Thoracic aorta (tissue), 2 donors: ENCODE results near the gene STAT5B. TPM values are rescaled to one million over a fixed set of nuclear protein-coding genes. Genes with fewer than 3 reads are reported as not detected.
A peak's percentile ranks its signal among the peaks of the same experiment; 100 is the strongest.
"Not testable (repeated sequence)": the region's sequence is repeated elsewhere in the genome, so short reads cannot be mapped to it uniquely, and the experiment has no call there.

Source experiments
- ATAC-seq: fragments of 150-250 bp; one replicate; pipeline ENCODE4 v1.8.0; 2017; ENCODE audit warnings: low read depth; ENCODE audit not compliant: insufficient number of reproducible peaks, low FRiP score
- DNase-seq: peaks from one replicate; pipeline ENCODE4 v3.0.0-alpha.2; 2020; ENCODE audit warnings: low spot score
- H3K27ac ChIP-seq, 2 donors: fragments of 200-600 bp; sonication (generic); 1 replicate in 1 of 2; 2 replicates in 1 of 2; pipeline ENCODE4 v1.5.1; 2016; ENCODE audit warnings: mild to moderate bottlenecking in 2 of 2, moderate library complexity in 2 of 2
- H3K27me3 ChIP-seq: fragments of 200-600 bp; sonication (generic); replicated peaks from 2 replicates; pipeline ENCODE4 v1.6.0; 2016; ENCODE audit warnings: mild to moderate bottlenecking; ENCODE audit not compliant: insufficient read depth
- H3K36me3 ChIP-seq: fragments of 200-600 bp; sonication (generic); one replicate; pipeline ENCODE4 v1.5.1; 2016
- H3K4me1 ChIP-seq, 2 donors: fragments of 200-600 bp; sonication (generic); 1 replicate in 1 of 2; 2 replicates in 1 of 2; pipeline versions ENCODE4 v1.5.1 to v1.6.0; 2016; ENCODE audit warnings: low read depth in 2 of 2, mild to moderate bottlenecking in 1 of 2; ENCODE audit not compliant: control insufficient read depth in 1 of 2
- H3K4me3 ChIP-seq: fragments of 200-600 bp; sonication (generic); 2 replicates; pipeline ENCODE4 v1.5.1; 2016; ENCODE audit warnings: mild to moderate bottlenecking
- H3K9me3 ChIP-seq: fragments of 200-600 bp; sonication (generic); 2 replicates; pipeline ENCODE4 v1.5.1; 2016
- total RNA-seq, 2 donors: library from RNA; depleted of rRNA; stranded (reverse); fragments of >200 nt; gene quantifications; one replicate each; pipeline versions ENCODE4 v1.1.0 to v1.2.3, GENCODE V29; 2016
- TF ChIP-seq, protein P1 (sequence below): fragments of 200-600 bp; sonication (generic); IDR thresholded peaks from one replicate; pipeline ENCODE4 v1.5.1; 2019; ENCODE audit warnings: antibody characterized with exemption

Gene STAT5B
- total RNA-seq, 2 donors from 2014 or later: 95.2 to 117 TPM

DNA sequence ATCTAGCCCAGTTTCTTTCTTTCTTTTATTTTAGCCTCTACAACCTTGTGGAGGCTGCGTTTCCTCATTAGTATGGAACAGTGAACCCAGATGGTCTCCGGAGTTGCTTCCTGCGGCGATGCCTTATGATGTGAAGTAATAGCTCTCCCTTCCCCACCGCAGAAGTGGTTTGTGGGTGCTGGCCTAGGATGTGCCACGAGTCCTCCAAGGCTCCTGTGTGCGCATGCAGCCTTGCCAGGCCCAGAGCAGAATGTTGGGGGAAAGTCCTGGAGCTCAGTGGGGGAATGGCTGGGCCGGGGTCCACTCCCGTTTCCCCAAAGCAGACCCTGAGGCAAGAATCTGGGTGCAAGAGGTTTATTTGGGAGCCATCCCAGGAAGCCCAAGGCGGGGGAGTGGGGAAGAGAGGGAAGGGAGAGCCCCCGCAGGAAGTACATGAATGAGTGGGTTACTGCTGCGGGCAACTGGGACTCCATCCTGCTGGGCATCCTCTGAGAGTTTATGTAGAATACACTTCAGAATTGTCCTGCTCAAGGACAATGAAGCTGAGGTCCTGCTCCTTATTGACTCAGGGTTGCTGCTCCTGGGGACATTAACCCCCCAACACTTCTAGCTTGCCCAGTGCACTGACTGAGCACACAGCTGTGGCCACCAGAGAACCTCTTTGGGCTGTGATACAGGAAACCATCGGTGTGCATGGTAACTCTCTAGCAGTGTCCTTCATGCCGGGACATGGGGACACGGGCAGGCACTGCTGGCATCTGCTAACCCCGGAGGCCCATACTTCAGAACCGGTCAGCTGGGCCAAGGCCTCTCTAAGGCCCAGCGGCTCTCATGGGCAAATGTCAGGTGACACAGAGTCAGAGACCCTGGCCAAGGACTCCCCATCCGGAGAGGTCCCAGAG, 87.2 kb downstream of the STAT5B start:
- DNase-seq (no peak), ATAC-seq (no peak)
- Histone ChIP-seq H3K27me3 (no peaks in the 10 kb centered on the region), H3K4me3 (no peak overlapping the region), H3K36me3 (no peaks in the 10 kb centered on the region), H3K9me3 (no peaks in the 10 kb centered on the region), H3K4me1 (peaks cover 11 to 26% of the 10 kb centered on the region in 2 donors), H3K27ac (no peak overlapping the region)
- TF ChIP-seq, protein P1, sequence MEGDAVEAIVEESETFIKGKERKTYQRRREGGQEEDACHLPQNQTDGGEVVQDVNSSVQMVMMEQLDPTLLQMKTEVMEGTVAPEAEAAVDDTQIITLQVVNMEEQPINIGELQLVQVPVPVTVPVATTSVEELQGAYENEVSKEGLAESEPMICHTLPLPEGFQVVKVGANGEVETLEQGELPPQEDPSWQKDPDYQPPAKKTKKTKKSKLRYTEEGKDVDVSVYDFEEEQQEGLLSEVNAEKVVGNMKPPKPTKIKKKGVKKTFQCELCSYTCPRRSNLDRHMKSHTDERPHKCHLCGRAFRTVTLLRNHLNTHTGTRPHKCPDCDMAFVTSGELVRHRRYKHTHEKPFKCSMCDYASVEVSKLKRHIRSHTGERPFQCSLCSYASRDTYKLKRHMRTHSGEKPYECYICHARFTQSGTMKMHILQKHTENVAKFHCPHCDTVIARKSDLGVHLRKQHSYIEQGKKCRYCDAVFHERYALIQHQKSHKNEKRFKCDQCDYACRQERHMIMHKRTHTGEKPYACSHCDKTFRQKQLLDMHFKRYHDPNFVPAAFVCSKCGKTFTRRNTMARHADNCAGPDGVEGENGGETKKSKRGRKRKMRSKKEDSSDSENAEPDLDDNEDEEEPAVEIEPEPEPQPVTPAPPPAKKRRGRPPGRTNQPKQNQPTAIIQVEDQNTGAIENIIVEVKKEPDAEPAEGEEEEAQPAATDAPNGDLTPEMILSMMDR: no peak

DNA sequence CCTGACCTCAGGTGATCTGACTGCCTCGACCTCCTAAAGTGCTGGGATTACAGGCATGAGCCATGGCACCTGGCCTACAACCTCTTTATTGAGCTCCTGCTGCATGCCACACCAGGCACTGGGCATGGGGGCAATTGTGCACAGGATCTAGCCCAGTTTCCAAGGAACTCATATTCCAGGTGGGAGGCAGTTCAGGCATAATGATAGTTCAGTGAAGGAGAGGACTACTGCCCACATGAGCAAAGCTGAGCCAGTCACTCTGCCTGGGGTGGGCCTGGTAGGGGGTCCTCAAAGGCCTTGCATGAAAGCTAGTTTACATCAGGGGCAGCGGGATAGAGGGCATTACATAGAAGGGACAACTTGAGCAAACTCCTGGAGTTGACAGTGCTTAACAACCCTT, 88.4 kb downstream of the STAT5B start:
- no peaks in the 10 kb centered on the region for H3K36me3 ChIP-seq
- H3K4me3 ChIP-seq: no peak overlapping the region
- no peak overlapping the region for H3K27ac ChIP-seq
- H3K4me1 ChIP-seq: peaks cover 9 to 22% of the 10 kb centered on the region in 2 donors
- ATAC-seq (no peak), DNase-seq (no peak)
- TF ChIP-seq, protein P1: no peak
- H3K27me3 ChIP-seq: no peaks in the 10 kb centered on the region
- no peaks in the 10 kb centered on the region for H3K9me3 ChIP-seq

DNA sequence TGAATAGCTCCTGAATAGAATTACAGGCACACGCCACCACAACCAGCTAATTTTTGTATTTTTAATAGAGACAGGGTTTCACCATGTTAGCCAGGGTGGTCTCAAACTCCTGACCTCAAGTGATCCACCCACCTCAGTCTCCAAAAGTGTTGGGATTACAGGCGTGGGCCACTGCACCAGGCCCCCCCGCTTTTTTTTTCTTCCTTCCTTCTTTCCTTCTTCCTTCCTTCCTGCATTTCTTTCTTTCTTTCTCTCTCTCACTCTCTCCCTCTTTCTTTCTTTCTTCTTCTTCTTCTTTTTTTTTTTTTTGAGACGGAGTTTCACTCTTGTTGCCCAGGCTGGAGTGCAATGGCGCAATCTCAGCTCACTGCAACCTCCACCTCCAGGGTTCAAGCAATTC, 90.0 kb downstream of the STAT5B start:
- peaks cover 11 to 20% of the 10 kb centered on the region in 2 donors for H3K4me1 ChIP-seq
- not testable (repeated sequence) for H3K27ac ChIP-seq, H3K9me3 ChIP-seq, DNase-seq, H3K4me3 ChIP-seq, H3K27me3 ChIP-seq, H3K36me3 ChIP-seq, ATAC-seq

DNA sequence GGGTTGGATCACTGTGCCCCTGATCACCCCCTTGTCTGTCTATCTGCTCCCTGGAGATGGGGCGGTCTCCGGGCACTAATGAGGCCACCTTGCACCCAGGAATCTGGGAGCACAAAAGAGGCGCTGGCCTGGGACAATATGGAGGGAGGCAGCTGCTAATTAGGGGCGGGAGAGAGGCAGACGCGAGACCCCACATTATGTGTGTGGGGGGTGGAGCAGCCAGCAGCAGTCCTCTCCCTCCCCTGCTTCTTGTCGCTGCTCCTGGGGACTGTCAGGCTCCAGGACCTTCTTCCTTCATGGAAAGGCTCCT, 90.6 kb downstream of the STAT5B start:
- H3K27ac ChIP-seq: no peak overlapping the region
- peaks cover 12 to 26% of the 10 kb centered on the region in 2 donors for H3K4me1 ChIP-seq
- TF ChIP-seq, protein P1: no peak
- no peaks in the 10 kb centered on the region for H3K9me3 ChIP-seq
- no peak for DNase-seq
- no peak overlapping the region for H3K4me3 ChIP-seq
- no peak for ATAC-seq
- H3K36me3 ChIP-seq: no peaks in the 10 kb centered on the region
- peaks cover 9% of the 10 kb centered on the region for H3K27me3 ChIP-seq

DNA sequence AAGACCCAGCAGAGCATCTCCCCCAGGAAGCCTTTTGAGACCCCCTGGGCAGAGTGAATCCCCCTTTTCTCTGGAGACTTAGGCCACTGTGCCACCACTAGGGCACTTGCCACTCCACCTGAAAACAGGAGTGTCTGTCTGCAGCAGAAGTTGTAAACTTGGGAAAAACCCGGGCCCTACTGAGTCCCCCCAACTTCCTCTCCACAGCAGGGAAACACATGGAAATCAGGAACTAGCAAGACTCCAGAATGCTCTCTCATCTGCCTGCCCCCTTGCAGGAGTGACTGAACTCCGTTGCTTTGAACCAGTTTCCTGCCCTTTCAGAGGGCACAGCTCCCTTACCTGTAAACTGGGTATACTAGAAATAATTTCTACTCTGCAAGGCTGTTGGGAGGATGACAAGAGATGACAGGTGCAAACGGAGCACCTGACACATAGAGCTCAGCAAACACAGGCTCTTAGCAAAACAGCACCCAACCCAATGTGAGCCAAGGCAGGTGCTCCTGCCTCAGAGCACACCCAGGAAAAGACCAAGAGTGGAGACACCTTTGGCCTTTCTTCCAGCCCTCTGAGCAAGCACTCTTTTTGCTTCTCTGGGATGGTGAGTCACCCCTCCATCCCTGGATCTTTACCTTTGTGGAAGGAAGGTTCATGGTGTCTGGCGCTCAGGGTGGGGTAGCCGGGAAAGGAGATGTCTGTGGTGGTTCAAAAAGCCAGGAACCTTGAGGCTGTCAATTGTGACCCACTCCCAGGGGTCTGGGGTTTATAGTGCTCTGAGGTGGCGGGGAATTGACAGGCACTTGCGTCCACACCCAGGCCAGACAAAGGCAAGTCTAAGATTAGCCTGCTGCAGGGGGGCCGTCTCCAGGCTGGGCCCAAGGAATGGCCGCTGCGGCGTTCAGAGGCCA, 91.2 kb downstream of the STAT5B start, which contains the start of gene HCRT:
Gene HCRT, minus strand, starts transcription at position 740 of the 908 bp plus-strand sequence. Its CDS starts 87 bp downstream, at position 653.
- Histone ChIP-seq H3K27me3 (peaks cover 12% of the 10 kb centered on the region), H3K36me3 (no peaks in the 10 kb centered on the region), H3K4me1 (peaks cover 13 to 30% of the 10 kb centered on the region in 2 donors), H3K27ac (peak within 1 kb of the TSS in 1 of 2 donors; percentile 3), H3K4me3 (peak within 1 kb of the TSS; percentile 69), H3K9me3 (no peaks in the 10 kb centered on the region)
- ATAC-seq (no peak), DNase-seq (no peak)
- TF ChIP-seq, protein P1: no peak
